HG02870 (cell line): ENCODE measurements around the gene RMND5A.
"Not testable (repeated sequence)": the region's sequence is repeated elsewhere in the genome, so short reads cannot be mapped to it uniquely, and the experiment has no call there.

Experiments used
- ATAC-seq: cut with Tn5 transposase; IDR thresholded peaks from one replicate; pipeline ENCODE4 v1.9.1; 2021; ENCODE audit warnings: mild to moderate bottlenecking, moderate library complexity; ENCODE audit not compliant: unreplicated experiment

The RMND5A gene

GRCh38 chr2:86719637-86720539 lies at the start of gene RMND5A:
Gene RMND5A, plus strand, starts transcription at chr2:86720291. Its CDS starts 377 bp downstream, at chr2:86720668.
- peak; percentile 87 for ATAC-seq

GRCh38 chr2:86671337-86671981 lies 48.6 kb upstream of the RMND5A start:
- no peak for ATAC-seq

DNA sequence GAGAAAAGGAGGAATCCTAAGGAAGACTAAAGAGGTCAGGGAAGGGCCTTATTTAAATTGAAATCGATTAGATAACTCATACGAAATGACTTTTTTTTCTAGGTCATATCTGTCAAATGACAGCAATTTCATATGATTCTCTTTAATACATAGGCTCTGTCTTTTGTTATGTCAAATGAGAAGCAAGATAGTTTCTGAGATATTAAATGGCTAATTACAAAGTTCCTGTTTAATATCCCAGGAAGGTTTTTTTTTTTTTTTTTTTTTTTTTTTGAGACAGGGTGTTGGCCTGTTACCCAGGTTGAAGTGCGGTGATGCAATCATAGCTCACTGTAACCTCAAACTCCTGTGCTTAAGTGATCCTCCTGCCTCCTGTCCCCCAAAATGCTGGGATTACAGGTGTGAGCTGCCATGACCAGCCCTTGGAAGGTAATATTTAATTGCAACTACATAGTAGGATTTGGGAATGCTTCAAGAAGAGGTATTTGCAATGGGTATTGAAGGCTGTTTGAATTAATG lies 48.0 kb upstream of the RMND5A start:
- no peak for ATAC-seq

DNA sequence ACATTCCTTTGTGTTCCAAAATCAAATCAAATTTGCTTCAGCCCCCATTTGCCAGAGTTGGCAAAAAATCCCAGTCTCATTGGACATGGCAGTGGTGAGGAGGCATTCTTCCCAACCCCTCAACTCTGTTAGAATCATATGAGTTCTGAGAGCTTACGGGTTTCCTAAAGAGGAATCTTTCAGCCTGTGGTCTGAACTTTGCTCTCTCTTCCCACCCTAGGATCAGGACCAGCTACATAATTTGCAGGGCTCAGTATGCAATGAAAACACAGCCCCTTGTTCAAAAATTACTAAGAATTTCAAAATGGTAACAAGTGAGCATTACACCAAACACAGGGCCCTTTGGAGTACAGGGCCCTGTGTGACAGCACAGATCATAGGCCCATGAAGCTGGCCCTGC lies 47.1 kb upstream of the RMND5A start:
- ATAC-seq = no peak

DNA sequence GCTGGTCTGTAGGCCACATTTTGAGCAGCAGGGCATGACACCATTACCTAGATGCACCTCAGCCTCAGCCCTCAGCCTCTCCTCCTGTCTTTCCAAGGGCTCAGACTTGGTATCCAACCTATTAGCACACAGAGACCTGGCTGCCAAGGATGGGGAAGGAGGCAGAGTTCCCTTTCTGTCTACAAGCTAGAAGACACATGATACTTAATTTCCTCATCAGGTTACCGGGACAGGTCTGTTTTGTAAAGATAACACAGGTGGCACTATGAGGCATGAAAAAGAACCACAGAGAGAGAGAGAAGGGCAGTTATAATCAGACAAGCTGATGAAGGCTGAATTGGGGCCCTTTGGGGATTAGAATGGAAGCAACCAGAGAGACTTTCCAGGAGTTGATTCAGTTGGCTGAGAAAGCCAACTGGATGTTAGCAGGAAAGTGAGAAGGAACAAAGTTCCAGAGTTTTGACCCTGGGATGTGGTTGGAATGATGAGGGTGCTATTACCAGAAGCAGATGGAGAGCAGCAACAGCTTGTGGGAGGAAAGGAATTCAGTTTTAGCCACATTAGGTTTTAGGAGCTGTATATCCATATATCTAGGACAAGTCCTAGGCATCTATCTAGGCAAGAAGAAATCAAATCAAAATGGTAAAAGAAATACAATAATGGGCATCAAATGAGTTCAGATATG lies 46.0 kb upstream of the RMND5A start:
- ATAC-seq = no peak

- ATAC-seq = no peak
These were observed 45.0 kb upstream of the RMND5A start for GRCh38 chr2:86675104-86675503.

DNA sequence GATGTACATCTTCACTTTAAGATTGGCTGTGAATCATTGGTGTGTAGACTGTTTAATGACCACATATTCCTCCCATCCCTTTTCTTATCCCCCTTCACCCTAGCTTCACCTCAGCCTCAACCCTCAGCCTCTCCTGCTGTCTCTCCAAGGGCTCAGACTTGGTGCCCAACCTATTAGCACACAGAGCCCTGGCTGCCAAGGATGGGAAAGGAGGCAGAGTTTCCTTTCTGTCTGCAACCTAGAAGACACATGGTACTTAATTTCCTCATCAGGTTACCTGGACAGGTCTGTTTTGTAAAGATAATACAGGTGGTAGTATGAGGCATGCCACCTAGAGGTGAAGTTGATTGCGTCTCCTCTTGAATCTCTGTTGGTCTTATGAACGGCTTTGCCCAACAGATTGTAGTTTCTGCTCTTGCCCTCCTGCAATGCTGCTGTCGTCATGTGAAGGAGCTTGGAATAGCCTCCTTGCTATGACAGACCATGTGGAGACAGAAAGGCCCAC lies 44.5 kb upstream of the RMND5A start:
- no peak for ATAC-seq

DNA sequence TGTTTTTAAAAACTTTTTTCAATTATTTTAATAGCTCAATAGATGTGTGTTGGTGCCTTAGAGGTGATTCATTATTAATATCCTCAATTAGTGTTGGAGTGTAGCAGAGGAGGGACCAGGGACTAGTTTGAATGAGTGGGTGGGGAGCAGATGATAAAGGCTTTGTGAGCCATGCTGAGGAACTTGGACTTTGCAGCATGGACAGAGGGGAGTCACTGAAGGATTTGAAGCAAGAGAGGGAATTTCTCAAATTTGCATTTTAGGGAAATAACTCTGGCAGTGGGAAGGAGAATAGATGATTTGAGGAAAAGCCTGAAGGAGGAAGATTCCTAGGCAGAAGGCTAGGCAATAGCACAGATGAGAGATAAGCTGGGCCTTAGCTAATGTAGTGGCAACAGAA lies 42.3 kb upstream of the RMND5A start:
- no peak for ATAC-seq

DNA sequence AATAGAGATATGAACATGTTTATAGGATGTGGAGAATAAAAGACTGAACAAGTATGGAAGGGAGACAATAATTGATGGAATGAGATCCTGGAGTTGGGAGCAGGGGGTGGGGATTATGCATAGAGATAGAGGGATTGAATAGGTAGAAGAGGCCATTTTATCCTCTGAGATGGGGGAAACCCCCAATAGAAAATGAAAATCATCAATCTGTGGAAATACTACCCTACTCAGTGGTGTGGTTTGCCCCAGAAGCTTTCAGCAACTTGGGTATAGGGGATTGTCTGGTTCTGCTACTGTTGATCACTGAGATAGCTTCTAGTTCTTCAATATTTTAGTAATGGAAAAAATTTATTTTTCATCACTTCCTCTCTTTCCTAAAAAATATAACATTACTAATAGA lies 41.1 kb upstream of the RMND5A start:
- ATAC-seq = no peak

DNA sequence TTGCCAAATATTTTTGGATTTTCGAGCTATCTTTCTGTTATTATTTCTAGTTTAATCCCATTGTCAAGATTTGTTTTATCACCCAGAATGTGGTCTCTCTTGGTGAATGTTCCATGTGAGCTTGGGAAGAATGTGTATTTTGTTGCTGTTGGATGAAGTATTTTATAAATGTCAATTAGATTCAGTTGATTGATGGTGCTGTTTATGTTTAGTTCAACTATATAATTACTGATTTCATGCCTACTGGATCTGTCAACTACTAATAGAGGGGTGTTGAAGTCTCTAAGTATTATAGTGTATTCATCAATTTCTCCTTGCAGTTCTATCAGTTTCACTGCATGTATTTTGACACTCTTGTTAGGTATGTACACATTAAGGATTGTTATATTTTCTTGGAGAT lies 34.7 kb upstream of the RMND5A start:
- no peak for ATAC-seq

DNA sequence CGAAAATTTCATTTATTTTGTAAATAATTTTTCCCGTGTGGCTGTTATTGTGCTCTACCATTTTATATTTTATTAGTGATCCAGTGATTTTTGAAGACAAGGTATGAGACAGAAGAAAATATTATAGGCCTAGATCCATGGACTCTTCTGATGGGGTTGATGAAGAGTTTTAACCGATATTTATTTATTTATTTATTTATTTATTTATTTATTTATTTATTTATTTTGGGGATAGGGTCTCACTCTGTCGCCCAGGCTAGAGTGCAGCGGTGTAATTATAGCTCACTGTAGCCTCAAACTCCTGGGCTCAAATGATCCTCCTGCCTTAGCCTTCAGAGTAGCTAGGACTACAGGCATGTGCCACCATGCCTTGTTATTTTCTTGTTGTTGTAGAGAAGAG lies 33.6 kb upstream of the RMND5A start:
- no peak for ATAC-seq

- no peak for ATAC-seq
These were observed 33.2 kb upstream of the RMND5A start for GRCh38 chr2:86686905-86687304.

DNA sequence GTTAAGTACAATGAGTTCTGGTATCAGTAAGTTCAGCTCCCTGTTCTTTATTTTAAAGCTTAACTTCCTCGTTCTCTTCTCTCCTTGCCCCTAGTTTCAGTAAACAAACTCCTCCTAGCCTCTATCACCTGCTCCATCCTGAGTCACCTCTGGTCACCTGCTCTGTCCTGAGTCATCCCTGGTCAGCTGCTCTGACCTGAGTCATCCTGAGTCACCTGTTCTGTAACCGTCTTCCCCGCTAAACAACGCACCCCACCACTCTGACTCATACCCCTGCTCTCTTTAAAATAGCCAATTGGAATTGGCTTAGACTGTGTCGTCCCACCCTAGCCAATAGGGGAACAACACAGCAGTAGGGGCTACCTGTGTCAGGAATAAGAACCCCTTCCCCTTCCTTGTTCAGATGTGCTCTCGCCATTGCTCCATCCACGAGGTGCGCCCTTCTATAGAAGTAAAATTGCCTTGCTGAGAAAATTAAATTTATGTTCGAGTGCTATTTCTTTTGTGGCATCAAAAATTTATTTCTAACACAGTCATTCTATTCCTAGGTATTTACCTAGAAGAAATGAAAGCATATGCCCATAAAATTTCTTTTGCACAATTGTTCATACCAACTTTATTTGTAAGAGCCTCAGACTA lies 24.9 kb upstream of the RMND5A start:
- ATAC-seq = no peak

DNA sequence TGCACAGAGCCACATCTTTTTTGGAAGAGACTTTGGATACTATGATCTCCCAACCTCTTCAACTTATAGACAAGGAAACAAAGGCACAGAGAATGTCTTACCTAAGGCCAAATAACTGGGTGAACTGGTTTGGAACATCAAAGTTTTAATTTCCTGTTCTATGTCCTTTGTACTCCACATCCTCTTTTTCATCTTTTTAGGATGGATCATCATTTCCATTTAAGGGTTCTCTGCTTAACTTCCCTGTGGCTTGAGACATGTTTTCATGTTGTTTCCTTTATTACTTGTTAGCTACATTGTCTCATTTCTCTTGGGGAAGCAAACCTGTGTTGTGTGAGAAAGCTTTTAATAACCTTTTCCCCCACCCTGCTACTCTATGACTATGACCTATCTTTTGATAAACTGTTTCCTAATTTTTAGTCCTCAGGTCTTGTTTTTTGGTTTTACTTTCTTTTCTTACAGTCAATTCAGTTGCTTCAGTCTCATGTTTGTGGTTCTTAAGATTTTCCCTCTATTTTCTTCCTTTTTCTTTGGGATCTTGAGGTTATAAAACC lies 22.5 kb upstream of the RMND5A start:
- ATAC-seq = no peak

DNA sequence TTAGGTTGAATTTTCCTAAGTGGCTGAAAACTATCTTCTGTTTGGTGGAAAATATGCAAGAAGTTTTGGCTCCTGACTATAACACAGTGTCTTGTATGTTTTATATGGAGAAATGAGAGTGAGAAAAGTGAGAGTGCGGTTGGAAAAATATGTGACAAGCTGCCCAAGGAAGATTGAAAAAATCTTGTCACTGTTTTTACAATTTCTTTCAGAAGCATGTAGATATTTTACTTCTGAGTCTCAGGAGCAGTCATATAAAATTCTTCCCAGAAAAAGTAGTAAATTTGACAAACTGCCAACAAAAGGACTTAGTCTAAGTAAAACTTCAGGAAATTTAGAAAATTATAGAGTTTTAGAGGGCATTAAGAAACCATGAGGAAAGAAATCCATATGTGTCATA lies 19.4 kb upstream of the RMND5A start:
- ATAC-seq = no peak

DNA sequence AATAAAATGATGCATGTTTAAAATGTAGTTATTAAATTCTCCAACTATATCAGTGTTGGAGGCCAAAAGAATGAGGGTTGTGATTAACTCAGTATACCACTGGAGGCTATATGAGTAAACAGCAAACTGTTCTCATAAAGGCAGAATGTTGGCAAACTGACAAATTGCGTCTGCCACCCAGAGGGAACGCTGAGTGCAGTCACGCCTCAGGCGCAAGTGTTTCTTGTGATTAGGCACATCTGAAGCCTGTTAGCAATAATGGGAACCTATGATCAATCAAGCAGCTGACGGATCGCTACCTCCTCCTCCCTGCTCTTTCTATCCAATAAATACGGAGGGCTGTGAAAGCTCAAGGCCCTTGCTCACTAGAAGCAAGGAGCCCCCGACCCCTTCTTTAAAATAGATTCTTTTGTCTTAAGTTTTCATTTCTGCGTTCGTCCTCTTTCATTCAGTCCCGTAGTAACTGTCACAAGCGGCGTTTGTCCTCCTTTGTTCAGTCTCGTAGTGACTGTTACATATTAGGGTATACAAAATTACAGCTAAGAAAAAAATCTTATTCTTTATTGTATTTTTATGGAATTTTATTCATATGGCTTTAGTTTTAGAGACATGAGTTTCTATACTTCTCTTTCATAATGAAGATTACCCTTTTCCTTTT lies 16.3 kb upstream of the RMND5A start:
- ATAC-seq = no peak

GRCh38 chr2:86704459-86704971 lies 15.6 kb upstream of the RMND5A start:
- ATAC-seq = no peak

- no peak for ATAC-seq
These were observed 13.9 kb upstream of the RMND5A start for GRCh38 chr2:86706220-86706619.

- no peak for ATAC-seq
These were observed 13.2 kb upstream of the RMND5A start for GRCh38 chr2:86706935-86707334.

GRCh38 chr2:86708126-86708525 lies 12.0 kb upstream of the RMND5A start:
- ATAC-seq = not testable (repeated sequence)
